BJ (cell line): Measurements from ENCODE around the gene MAJIN. TPM values are rescaled to one million over a fixed set of nuclear protein-coding genes. Genes with fewer than 3 reads are reported as not detected.

Source experiments
- CTCF ChIA-PET: fragments of 350-600 bp; formaldehyde crosslinking; extraction: SDS; loops from one replicate; lab custom pipeline; 2021; ENCODE audit warnings: antibody characterized with exemption, inconsistent platforms; lab: Yijun Ruan, JAX
- POLR2A ChIA-PET: fragments of 300-600 bp; sonication (Branson Sonifier 250); formaldehyde crosslinking; extraction: SDS; loops from one replicate; lab custom pipeline; 2021; ENCODE audit warnings: antibody characterized with exemption; lab: Charles Lee
- DNase-seq: peaks from one replicate; pipeline ENCODE4 v3.0.0-alpha.2; 2011; ENCODE audit warnings: low read depth
- H3K27me3 ChIP-seq: 2 replicates; pipeline ENCODE4 v1.6.0; 2011; ENCODE audit warnings: low read length; ENCODE audit not compliant: control insufficient read depth, insufficient read depth
- H3K36me3 ChIP-seq: 2 replicates; pipeline ENCODE4 v1.5.1; 2011; ENCODE audit warnings: low read length; ENCODE audit not compliant: control insufficient read depth, insufficient read depth
- H3K4me3 ChIP-seq: 2 replicates; pipeline ENCODE4 v1.5.1; 2011; ENCODE audit warnings: low read depth, mild to moderate bottlenecking, control low read depth, low read length
- CTCF ChIP-seq: IDR thresholded peaks from 2 replicates; pipeline ENCODE4 v1.5.1; 2011; ENCODE audit warnings: low read depth, mild to moderate bottlenecking, control low read depth, inconsistent platforms, low read length, moderate library complexity; ENCODE audit not compliant: insufficient read depth
- polyA plus RNA-seq: library from polyadenylated mRNA; depleted of rRNA; stranded (reverse); fragments of >200 nt; gene quantifications from 2 replicates; pipeline ENCODE4 v1.2.3, GENCODE V29; 2011

MAJIN gene
- polyA plus RNA-seq, 1 experiment = not detected

- ChIA-PET CTCF (interaction anchor here (0.6 to 2.1 kb wide), 2 partner anchors 15 to 152 kb away, joined by 3 to 13 read pairs; partner anchors contain the start of gene ARL2), POLR2A (no interaction called here)
- no peaks in the 10 kb centered on the region; the same call in 1 of the 2 replicates for H3K27me3 ChIP-seq
- TF ChIP-seq CTCF = no peak
- no peak overlapping the region for H3K4me3 ChIP-seq
- no peaks in the 10 kb centered on the region for H3K36me3 ChIP-seq
- DNase-seq = no peak
These were observed 27.0 kb upstream of the MAJIN start for GRCh38 chr11:64998690-64999431.

DNA sequence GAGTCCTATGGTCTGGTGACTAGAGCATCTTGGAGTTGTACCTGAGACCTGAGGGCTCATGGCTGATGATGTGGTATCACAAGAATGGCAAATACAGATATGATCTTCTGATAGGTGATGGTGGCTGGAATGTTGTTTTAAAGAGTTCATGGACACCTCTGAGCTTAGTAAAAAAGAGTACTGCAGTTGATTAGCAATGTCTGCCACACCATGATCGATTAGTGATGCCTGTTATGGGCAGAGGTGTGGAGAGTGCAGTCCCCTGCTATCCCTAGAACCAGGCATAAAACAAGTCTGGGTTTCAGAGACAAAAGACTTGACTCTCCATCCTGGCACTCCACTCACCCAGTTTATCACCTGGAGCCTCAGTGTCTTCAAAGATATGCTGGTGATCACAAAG, 26.2 kb upstream of the MAJIN start:
- ChIA-PET CTCF (interaction anchor here (1.6 to 2.1 kb wide), 3 partner anchors 15 to 104 kb away, joined by 3 to 13 read pairs (median 8); partner anchors contain the start of gene ARL2), POLR2A (no interaction called here)
- no peaks in the 10 kb centered on the region for H3K36me3 ChIP-seq
- no peaks in the 10 kb centered on the region; the same call in 1 of the 2 replicates for H3K27me3 ChIP-seq
- no peak overlapping the region for H3K4me3 ChIP-seq
- TF ChIP-seq CTCF = no peak
- DNase-seq = no peak

GRCh38 chr11:64996710-64997380, 24.9 kb upstream of the MAJIN start, which contains the start of gene BATF2:
TSS of gene BATF2 (minus strand) at chr11:64996971. CDS start at chr11:64996914, 57 bp downstream.
- peak within 1 kb of the TSS; percentile 35 for H3K4me3 ChIP-seq
- POLR2A ChIA-PET = no interaction called here
- DNase-seq = no peak

GRCh38 chr11:64996327-64996709, 24.4 kb upstream of the MAJIN start:
- Histone ChIP-seq H3K27me3 (no peaks in the 10 kb centered on the region; the same call in 1 of the 2 replicates), H3K36me3 (no peaks in the 10 kb centered on the region), H3K4me3 (peak overlapping the region; percentile 35)
- no peak for TF ChIP-seq CTCF
- POLR2A ChIA-PET = no interaction called here
- CTCF ChIA-PET = interaction anchor here (1.1 to 2.2 kb wide), 15 partner anchors 10 to 152 kb away, joined by 3 to 13 read pairs (median 4); partner anchors contain the start of genes ARL2, CDC42BPG and ZNHIT2
- no peak for DNase-seq

More at GRCh38 chr11:64996710-64997380, 24.9 kb upstream of the MAJIN start, which contains the start of gene BATF2:
- H3K36me3 ChIP-seq = no peaks in the 10 kb centered on the region
- TF ChIP-seq CTCF = peak; percentile 74
- CTCF ChIA-PET = interaction anchor here (1.0 to 2.2 kb wide), 17 partner anchors 9 to 152 kb away, joined by 3 to 13 read pairs (median 4); partner anchors contain the start of genes ARL2, CDC42BPG and ZNHIT2
- H3K27me3 ChIP-seq = no peaks in the 10 kb centered on the region; the same call in 1 of the 2 replicates

DNA sequence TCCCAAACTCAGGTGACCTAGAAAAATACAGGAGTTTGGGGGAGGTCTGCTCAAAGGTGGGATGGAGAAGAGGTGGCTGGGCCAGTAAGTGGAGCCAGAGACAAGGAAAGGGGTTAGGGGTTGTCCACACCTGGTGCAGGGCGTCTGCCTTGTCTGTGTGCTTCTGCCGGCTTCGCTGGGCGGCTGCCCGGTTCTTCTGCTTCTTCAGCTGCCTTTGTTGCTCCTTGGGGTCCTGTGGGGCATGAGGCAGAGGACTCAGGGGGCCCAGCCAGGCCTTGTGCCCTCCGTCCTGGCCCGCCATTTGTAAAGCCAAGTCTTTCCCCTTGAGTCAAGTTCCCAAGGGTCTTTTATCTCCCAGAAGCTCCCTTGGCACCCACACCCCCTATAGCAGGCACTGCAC, 22.4 kb upstream of the MAJIN start:
- TF ChIP-seq CTCF = no peak
- CTCF ChIA-PET = no interaction called here
- Histone ChIP-seq H3K36me3 (no peaks in the 10 kb centered on the region), H3K27me3 (no peaks in the 10 kb centered on the region; the same call in 1 of the 2 replicates), H3K4me3 (no peak overlapping the region)
- DNase-seq = no peak
- POLR2A ChIA-PET = no interaction called here
